GM12873 (cell line): Measurements from ENCODE around the gene C9orf50.

Experiments used
- CTCF ChIP-seq: IDR thresholded peaks from 2 replicates; pipeline ENCODE4 v1.5.1; 2012; ENCODE audit warnings: low read depth, mild to moderate bottlenecking, moderate library complexity, low read length, control low read depth; ENCODE audit not compliant: insufficient read depth; ENCODE audit errors: missing control alignments

The C9orf50 gene

GRCh38 chr9:129628709-129629108 lies 7.8 kb upstream of the C9orf50 start:
- no peak for TF ChIP-seq CTCF

GRCh38 chr9:129627556-129628440 lies 6.9 kb upstream of the C9orf50 start:
- TF ChIP-seq CTCF, result no peak

DNA sequence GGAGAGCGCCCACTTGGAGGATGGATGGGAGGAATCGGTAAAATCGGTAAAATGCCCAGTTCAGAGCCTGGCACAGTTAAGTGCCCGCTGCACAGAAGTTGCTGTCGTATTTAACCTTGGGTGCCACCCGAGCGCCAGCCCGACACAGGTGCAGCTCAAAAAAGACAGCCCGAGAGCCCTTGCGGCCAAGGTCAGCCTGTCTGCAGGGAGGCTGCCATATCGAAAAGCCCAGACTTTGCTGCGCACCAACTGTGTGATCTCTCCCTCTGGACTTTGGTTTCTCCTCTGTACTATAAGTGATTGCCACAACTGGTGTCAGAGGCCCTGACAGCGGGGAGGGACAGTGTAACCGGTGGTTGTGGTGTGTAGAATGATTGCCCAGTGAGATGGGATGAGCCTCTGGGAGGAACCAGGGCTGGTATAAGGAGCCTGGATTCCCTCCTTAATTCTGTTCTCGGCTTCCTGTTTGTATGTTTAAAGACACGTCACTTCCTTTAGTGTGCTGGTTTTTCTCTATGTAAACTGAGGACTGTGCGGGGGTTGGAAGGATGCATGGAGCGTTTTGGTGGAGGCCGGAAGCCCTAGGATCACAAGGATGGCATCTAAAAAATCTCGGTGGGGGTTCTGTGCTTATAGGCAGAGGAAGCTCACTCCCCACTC lies 5.9 kb upstream of the C9orf50 start:
- TF ChIP-seq CTCF, result no peak

DNA sequence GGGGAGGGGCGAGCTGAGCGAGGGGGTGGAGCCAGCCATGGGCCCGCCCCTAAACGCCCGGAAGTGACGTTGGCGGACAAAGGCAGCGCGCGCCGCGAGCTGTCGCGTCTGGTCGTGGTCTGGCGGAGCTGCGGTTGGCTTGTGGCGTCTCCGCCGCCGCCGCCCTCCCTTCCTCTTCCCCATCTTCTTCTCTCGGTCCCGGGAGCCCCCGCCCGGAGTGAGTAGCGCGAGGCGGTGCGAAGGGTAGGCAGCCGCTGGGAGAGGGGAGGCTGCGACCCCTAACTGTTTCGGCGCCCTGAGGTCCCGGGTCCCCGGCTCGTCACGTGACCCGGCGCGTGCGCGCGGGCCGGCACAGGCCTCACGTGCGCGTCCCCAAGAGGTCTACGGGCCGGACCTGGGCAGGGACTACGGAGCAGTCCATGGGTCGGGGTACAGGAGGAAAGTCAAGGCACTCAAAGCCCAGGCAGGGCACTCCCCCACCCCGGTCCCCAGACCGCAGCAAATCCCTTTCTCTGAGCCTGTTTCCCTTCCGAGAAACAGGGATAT lies 5.3 kb upstream of the C9orf50 start, which contains the start of gene NTMT1:
Gene NTMT1, plus strand, starts transcription at position 85 of the 546 bp plus-strand sequence. CDS start 6,541 bp downstream, outside the sequence.
- no peak for TF ChIP-seq CTCF

DNA sequence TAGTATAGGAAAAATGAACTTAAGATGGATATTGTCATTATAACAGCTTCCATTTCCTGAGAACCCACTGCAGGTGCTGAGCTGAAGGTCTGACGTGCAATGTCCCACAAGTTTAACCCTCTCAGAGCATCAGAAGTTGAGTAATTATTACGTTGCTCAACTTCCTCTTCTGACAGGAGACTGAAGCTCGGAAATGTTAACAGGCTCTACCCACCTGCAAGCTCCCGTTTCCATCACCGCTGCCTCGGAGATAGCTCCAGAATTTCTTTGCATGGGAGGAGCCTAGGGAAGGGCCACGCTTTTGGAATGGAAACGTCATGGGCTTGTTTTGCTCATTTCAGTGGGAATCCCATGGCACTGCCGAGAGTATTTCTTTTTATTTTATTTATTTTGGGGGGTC lies 4.0 kb upstream of the C9orf50 start:
- TF ChIP-seq CTCF, result no peak

DNA sequence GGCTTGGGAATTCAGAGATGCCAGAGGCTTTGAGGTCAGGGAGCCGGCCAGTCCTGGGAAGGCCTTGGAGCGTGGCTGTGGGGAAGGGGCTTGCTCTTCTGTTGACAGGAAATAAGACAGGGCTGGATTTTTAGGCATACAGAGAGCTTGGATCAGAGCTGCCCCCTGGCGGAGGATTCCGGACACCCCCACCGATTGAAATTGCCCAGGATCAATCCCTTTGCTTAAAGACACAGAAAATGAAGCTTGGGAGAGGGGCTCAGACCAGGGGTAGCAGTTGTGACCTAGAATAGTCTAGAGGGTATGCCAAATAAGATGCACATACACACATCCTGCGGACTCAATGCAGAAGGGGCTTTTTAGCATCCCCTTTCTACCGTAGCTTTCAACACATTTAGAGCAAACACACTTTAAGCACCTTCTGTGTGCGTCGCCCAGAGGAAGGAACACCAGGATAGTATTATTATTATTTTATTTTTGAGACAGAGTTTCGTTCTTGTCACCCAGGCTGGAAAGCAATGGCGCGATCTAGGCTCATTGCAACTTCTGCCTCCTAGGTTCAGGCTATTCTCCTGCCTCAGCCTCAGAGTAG lies 3.4 kb upstream of the C9orf50 start:
- TF ChIP-seq CTCF, result peak; percentile 85

DNA sequence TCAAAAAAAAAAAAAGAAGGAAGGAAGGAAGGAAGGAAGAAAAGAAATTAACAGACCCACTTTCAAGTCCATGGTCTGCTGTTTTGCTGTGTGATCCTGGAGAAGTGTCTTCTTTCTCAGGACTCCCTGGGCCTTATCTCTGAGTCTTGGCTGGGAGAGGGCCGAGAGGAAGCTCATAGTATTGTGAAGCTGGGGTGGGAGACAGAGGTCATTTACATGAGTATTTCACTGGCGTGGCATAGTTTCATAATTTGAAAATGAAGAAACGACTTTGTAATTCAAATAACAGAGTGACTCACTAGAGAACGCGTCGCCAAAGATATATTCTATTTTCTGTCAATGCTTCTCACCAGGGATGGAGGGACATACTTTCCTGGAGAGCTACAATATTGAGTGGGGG lies 2.4 kb upstream of the C9orf50 start:
- no peak for TF ChIP-seq CTCF
